Left lung (tissue), 10 donors: ENCODE measurements around the gene SIPA1L3. TPM values are rescaled to one million over a fixed set of nuclear protein-coding genes. Genes with fewer than 3 reads are reported as not detected.

ENCODE experiments used
- ATAC-seq: fragments of 200-7000 bp; cut with Tn5 transposase; one replicate; pipeline ENCODE4 v1.9.1; 2020; ENCODE audit warnings: moderate library complexity
- DNase-seq, 4 donors: peaks; one replicate each; pipeline ENCODE4 v3.0.0-alpha.2; 2013 to 2020
- H3K27ac ChIP-seq, 2 donors: fragments of 200-600 bp; sonication (generic) in 1 of 2; one replicate each; pipeline versions ENCODE4 v1.5.0 to v1.8.0; 2020 to 2021
- H3K27me3 ChIP-seq, 2 donors: fragments of 200-600 bp; sonication (generic) in 1 of 2; one replicate each; pipeline versions ENCODE4 v1.5.0 to v1.8.0; 2020 to 2021
- H3K36me3 ChIP-seq, 2 donors: fragments of 200-600 bp; sonication (generic) in 1 of 2; one replicate each; pipeline versions ENCODE4 v1.5.0 to v1.8.0; 2020 to 2021
- H3K4me1 ChIP-seq, 2 donors: fragments of 200-600 bp; one replicate each; pipeline ENCODE4 v1.8.0; 2021
- H3K4me3 ChIP-seq, 2 donors: fragments of 200-600 bp; sonication (generic) in 1 of 2; one replicate each; pipeline versions ENCODE4 v1.5.0 to v1.8.0; 2020 to 2021; ENCODE audit warnings: mild to moderate bottlenecking in 1 of 2
- H3K9me3 ChIP-seq, 2 donors: fragments of 200-600 bp; sonication (generic) in 1 of 2; one replicate each; pipeline versions ENCODE4 v1.5.0 to v1.8.0; 2020 to 2021
- CTCF ChIP-seq, 2 donors: fragments of 200-600 bp; sonication (generic) in 1 of 2; IDR thresholded peaks; one replicate each; pipeline versions ENCODE4 v1.5.0 to v1.8.0; 2021; ENCODE audit warnings: antibody characterized with exemption in 2 of 2
- intact Hi-C, 2 donors: fragments of 100-400 bp; cut with DNase I; formaldehyde crosslinking; loops; one replicate each; pipeline versions ENCODE4 v1.11.2 to v1.14.2; 2022
- polyA plus RNA-seq, 6 donors: library from polyadenylated mRNA; unstranded; fragments of 120-200 nt; gene quantifications; one replicate each; pipeline ENCODE4 v1.2.1, GENCODE V29; 2013; ENCODE audit not compliant: insufficient read length in 6 of 6
- total RNA-seq, 2 donors: library from RNA; stranded (reverse); fragmentation: NEBNext Ultra II Directional; extraction: Animal tissue kit (Norgen Biotek cat#: 25700); gene quantifications; one replicate each; pipeline ENCODE4 v1.2.1, GENCODE V29; 2021
- donor health status: DM: no; HTN: yes; CAD: no.
- donor health status: DM: no; HTN: no; CAD: no.

Gene SIPA1L3
- total and polyA plus RNA-seq, 8 donors: 22.7 to 59.0 (median 27.4) TPM

- H3K27me3 ChIP-seq: no peaks in the 10 kb centered on the region
- no peak overlapping the region for H3K27ac ChIP-seq
- DNase-seq (peak in 1 of 4 donors; percentile 41), ATAC-seq (no peak)
- peaks cover 0 to 24% of the 10 kb centered on the region in 2 donors for H3K4me1 ChIP-seq
- no peaks in the 10 kb centered on the region for H3K36me3 ChIP-seq
- intact Hi-C loops: no loop called here
- no peak overlapping the region for H3K4me3 ChIP-seq
- no peak for TF ChIP-seq CTCF (IDR thresholded peaks at IDR 0.05)
- H3K9me3 ChIP-seq: no peaks in the 10 kb centered on the region
These were observed 128.8 kb downstream of the SIPA1L3 start for GRCh38 chr19:38035515-38036495.

- H3K9me3 ChIP-seq: no peaks in the 10 kb centered on the region
- TF ChIP-seq CTCF (IDR thresholded peaks at IDR 0.05): no peak
- no peak for ATAC-seq
- no peaks in the 10 kb centered on the region for H3K36me3 ChIP-seq
- no peaks in the 10 kb centered on the region for H3K27me3 ChIP-seq
- intact Hi-C loops: no loop called here
- H3K27ac ChIP-seq: no peak overlapping the region
- no peak for DNase-seq
- H3K4me3 ChIP-seq: no peak overlapping the region
- peaks cover 0 to 24% of the 10 kb centered on the region in 2 donors for H3K4me1 ChIP-seq
These were observed 130.0 kb downstream of the SIPA1L3 start for GRCh38 chr19:38036707-38037611.

GRCh38 chr19:38039966-38040365 lies 133.0 kb downstream of the SIPA1L3 start:
- H3K4me3 ChIP-seq: no peak overlapping the region
- no peak for TF ChIP-seq CTCF (IDR thresholded peaks at IDR 0.05)
- no peaks in the 10 kb centered on the region for H3K9me3 ChIP-seq
- H3K36me3 ChIP-seq: no peaks in the 10 kb centered on the region
- no peak for DNase-seq
- H3K4me1 ChIP-seq: no peaks in the 10 kb centered on the region
- H3K27ac ChIP-seq: no peak overlapping the region
- intact Hi-C loops: no loop called here
- H3K27me3 ChIP-seq: no peaks in the 10 kb centered on the region
- ATAC-seq: no peak

- H3K27me3 ChIP-seq: no peaks in the 10 kb centered on the region
- no peak for ATAC-seq
- TF ChIP-seq CTCF (IDR thresholded peaks at IDR 0.05): no peak
- H3K9me3 ChIP-seq: no peaks in the 10 kb centered on the region
- no peak overlapping the region for H3K27ac ChIP-seq
- no peak overlapping the region for H3K4me3 ChIP-seq
- no peaks in the 10 kb centered on the region for H3K36me3 ChIP-seq
- H3K4me1 ChIP-seq: no peaks in the 10 kb centered on the region
- no peak for DNase-seq
- intact Hi-C loops: no loop called here
These were observed 135.1 kb downstream of the SIPA1L3 start for GRCh38 chr19:38042132-38042531.
